ENCODE data around the gene NME4. TPM values are rescaled to one million over a fixed set of nuclear protein-coding genes. Genes with fewer than 3 reads are reported as not detected.
A peak's percentile ranks its signal among the peaks of the same experiment; 100 is the strongest.

NME4 gene
- polyA plus RNA-seq, 3 donors, result 26.7 to 31.4 (median 26.9) TPM

GRCh38 chr16:426906-427249 lies 29.9 kb downstream of the NME4 start:
- Histone ChIP-seq H3K9me3 (replicated peaks in 1 of 2; ENCODE audit: control insufficient read depth in 1 of 2, insufficient read depth in 1 of 2, low read length in 2 of 2) (no peaks in the 10 kb centered on the region), H3K27me3 (ENCODE audit: control insufficient read depth in 2 of 2, insufficient read depth in 2 of 2, low read length in 2 of 2) (peaks cover 0 to 24% of the 10 kb centered on the region in 2 donors), H4K20me1 (ENCODE audit: insufficient read depth, low read length) (peaks cover 12% of the 10 kb centered on the region), H3K4me1 (ENCODE audit: control insufficient read depth in 1 of 2, insufficient read depth in 2 of 2, low read length in 2 of 2) (peaks cover 24 to 31% of the 10 kb centered on the region in 2 donors), H3K4me2 (replicated peaks; ENCODE audit: extremely low read depth, low read length, poor library complexity, severe bottlenecking) (peak overlapping the region; percentile 90), H3K79me2 (ENCODE audit: insufficient read depth, low read length) (peaks cover 4% of the 10 kb centered on the region), H3K36me3 (replicated peaks in 1 of 2; ENCODE audit: control insufficient read depth in 1 of 2, insufficient read depth in 2 of 2, low read length in 2 of 2) (no peaks in the 10 kb centered on the region), H3K4me3 (replicated peaks in 1 of 3; ENCODE audit: low read depth in 2 of 3, low read length in 3 of 3) (peak overlapping the region; percentile 2 to 77 (median 17)), H3K27ac (ENCODE audit: low read depth in 1 of 2, low read length in 2 of 2) (no peak overlapping the region), H3K9ac (ENCODE audit: insufficient read depth, low read length, poor library complexity, severe bottlenecking) (peak overlapping the region; percentile 56), H2AFZ (ENCODE audit: insufficient read depth, low read depth, low read length, poor library complexity, severe bottlenecking) (peak overlapping the region; percentile 79)
- peaks cover 26% of the 10 kb centered on the region for H3K4me1 Mint-ChIP-seq
- peaks cover 0 to 9% (median 0%) of the 10 kb centered on the region in 7 donors for H3K9me3 Mint-ChIP-seq
- TF ChIP-seq CTCF (IDR thresholded peaks at IDR 0.05), result no peak
- intact Hi-C loops (cut with micrococcal nuclease), result no loop called here
- peak overlapping the region; percentile 76 to 87 for H3K4me3 Mint-ChIP-seq
- WGBS (ENCODE audit: insufficient coverage), result 8% methylated on average over 9 of the region's 13 CpGs
- peak overlapping the region in 1 of 7 donors; percentile 8 for H3K27ac Mint-ChIP-seq
- no peak for DNase-seq
- H3K27me3 Mint-ChIP-seq (ENCODE audit: low read depth in 3 of 3), result peaks cover 29 to 38% (median 36%) of the 10 kb centered on the region in 3 donors
- H3K36me3 Mint-ChIP-seq, result peaks cover 7% of the 10 kb centered on the region in 2 donors

GRCh38 chr16:427250-427649 lies 30.3 kb downstream of the NME4 start:
- peaks cover 4% of the 10 kb centered on the region for H3K79me2 ChIP-seq (ENCODE audit: insufficient read depth, low read length)
- peak overlapping the region; percentile 56 for H3K9ac ChIP-seq (ENCODE audit: insufficient read depth, low read length, poor library complexity, severe bottlenecking)
- Mint-ChIP-seq H3K4me3 (peak overlapping the region; percentile 76 to 87), H3K27ac (no peak overlapping the region), H3K36me3 (peaks cover 7% of the 10 kb centered on the region in 2 donors), H3K9me3 (peaks cover 0 to 9% (median 0%) of the 10 kb centered on the region in 7 donors), H3K27me3 (ENCODE audit: low read depth in 3 of 3) (peaks cover 31 to 38% (median 33%) of the 10 kb centered on the region in 3 donors), H3K4me1 (peaks cover 26% of the 10 kb centered on the region)
- H3K4me1 ChIP-seq (ENCODE audit: control insufficient read depth in 1 of 2, insufficient read depth in 2 of 2, low read length in 2 of 2), result peaks cover 24 to 31% of the 10 kb centered on the region in 2 donors
- H3K27ac ChIP-seq (ENCODE audit: low read depth in 1 of 2, low read length in 2 of 2), result no peak overlapping the region
- WGBS (ENCODE audit: insufficient coverage), result 62% methylated on average over 8 of the region's 10 CpGs
- peaks cover 12% of the 10 kb centered on the region for H4K20me1 ChIP-seq (ENCODE audit: insufficient read depth, low read length)
- H3K4me2 ChIP-seq (replicated peaks; ENCODE audit: extremely low read depth, low read length, poor library complexity, severe bottlenecking), result peak overlapping the region; percentile 90
- peak overlapping the region in 1 of 3 experiments; percentile 77 for H3K4me3 ChIP-seq (replicated peaks in 1 of 3; ENCODE audit: low read depth in 2 of 3, low read length in 3 of 3)
- intact Hi-C loops (cut with micrococcal nuclease), result no loop called here
- no peak for DNase-seq
- no peak for TF ChIP-seq CTCF (IDR thresholded peaks at IDR 0.05)
- peaks cover 0 to 24% of the 10 kb centered on the region in 2 donors for H3K27me3 ChIP-seq (ENCODE audit: control insufficient read depth in 2 of 2, insufficient read depth in 2 of 2, low read length in 2 of 2)
- peak overlapping the region; percentile 79 for H2AFZ ChIP-seq (ENCODE audit: insufficient read depth, low read depth, low read length, poor library complexity, severe bottlenecking)
- H3K36me3 ChIP-seq (replicated peaks in 1 of 2; ENCODE audit: control insufficient read depth in 1 of 2, insufficient read depth in 2 of 2, low read length in 2 of 2), result no peaks in the 10 kb centered on the region
- no peaks in the 10 kb centered on the region for H3K9me3 ChIP-seq (replicated peaks in 1 of 2; ENCODE audit: control insufficient read depth in 1 of 2, insufficient read depth in 1 of 2, low read length in 2 of 2)

Data from CD14-positive monocyte (primary cell).